HepG2 (cell line): ENCODE measurements around the gene SSNA1. TPM values are rescaled to one million over a fixed set of nuclear protein-coding genes. Genes with fewer than 3 reads are reported as not detected.

Experiments
- ATAC-seq: fragments of 200-7000 bp; cut with Tn5 transposase; 3 replicates; pipeline ENCODE4 v1.9.1; 2020; ENCODE audit warnings: mild to moderate bottlenecking, moderate library complexity
- BruUV-seq: library from RNA; stranded (reverse); fragments of 400-500 nt; replicated peaks from 2 replicates; lab custom pipeline; 2021; lab: Mats Ljungman, UMichigan
- CTCF ChIA-PET: fragments of 300-600 bp; formaldehyde crosslinking; extraction: SDS; loops from one replicate; lab custom pipeline; 2021; ENCODE audit warnings: low total read pairs, inconsistent platforms, low intra/inter-chr PET ratio; lab: Yijun Ruan, JAX
- POLR2A ChIA-PET: fragments of 350-600 bp; sonication (Branson Sonifier 250); formaldehyde crosslinking; loops from one replicate; lab custom pipeline; 2020; ENCODE audit warnings: antibody characterized with exemption, inconsistent platforms; lab: Yijun Ruan, JAX
- DNase-seq: peaks from one replicate; pipeline ENCODE4 v3.0.0-alpha.2; 2015; ENCODE audit warnings: low spot score
- FAIRE-seq: peaks from 3 replicates; lab custom pipeline; 2011; peaks lifted over from hg19 to GRCh38; lab: Jason Lieb, UNC
- H2AFZ ChIP-seq: one replicate; pipeline ENCODE4 v1.6.1; 2011; ENCODE audit warnings: low read length, inconsistent platforms
- H3K27ac ChIP-seq: fragments of 300-600 bp; 3 replicates; pipeline ENCODE4 v1.8.0; 2011; ENCODE audit warnings: mixed run types, mild to moderate bottlenecking, mixed read lengths, low read length, inconsistent platforms; ENCODE audit not compliant: insufficient read depth; ENCODE audit errors: extremely low read length
- H3K27me3 ChIP-seq, 2 experiments: fragments of 200-600 bp in 1 of 2; 2 replicates in 1 of 2; 3 replicates in 1 of 2; pipeline versions ENCODE4 v1.6.0 to v1.8.0; 2011; ENCODE audit warnings: low read length in 2 of 2, mild to moderate bottlenecking in 2 of 2, moderate library complexity in 2 of 2, inconsistent platforms in 1 of 2; ENCODE audit not compliant: insufficient read depth in 2 of 2, control insufficient read depth in 1 of 2
- H3K36me3 ChIP-seq, 2 experiments: fragments of 200-600 bp in 1 of 2; replicated peaks in 1 of 2; 2 replicates in 1 of 2; 3 replicates in 1 of 2; pipeline versions ENCODE4 v1.5.1 to v1.8.0; 2011; ENCODE audit warnings: low read length in 2 of 2, inconsistent platforms in 1 of 2; ENCODE audit not compliant: insufficient read depth in 2 of 2, control insufficient read depth in 1 of 2
- H3K4me1 ChIP-seq: 2 replicates; pipeline ENCODE4 v1.5.1; 2012; ENCODE audit warnings: low read length, inconsistent platforms; ENCODE audit not compliant: insufficient read depth
- H3K4me2 ChIP-seq: 2 replicates; pipeline ENCODE4 v1.6.0; 2011; ENCODE audit warnings: low read depth, low read length, inconsistent platforms
- H3K4me3 ChIP-seq, 3 experiments: fragments of 200-600 bp in 1 of 3; sonication (generic), shearing (Covaris generic) in 1 of 3; replicated peaks in 1 of 3; 2 replicates each; pipeline ENCODE4 v1.5.1; 2011 to 2016; ENCODE audit warnings: low read length in 3 of 3, inconsistent platforms in 2 of 3, low read depth in 2 of 3, mild to moderate bottlenecking in 2 of 3, control low read depth in 1 of 3, mixed read lengths in 1 of 3; ENCODE audit not compliant: insufficient read depth in 1 of 3
- H3K79me2 ChIP-seq: one replicate; pipeline ENCODE4 v1.6.1; 2011; ENCODE audit warnings: low read length, inconsistent platforms; ENCODE audit not compliant: insufficient read depth
- H3K9ac ChIP-seq: 2 replicates; pipeline ENCODE4 v1.6.0; 2011; ENCODE audit warnings: mild to moderate bottlenecking, low read depth, low read length, inconsistent platforms; ENCODE audit not compliant: insufficient read depth
- H3K9me3 ChIP-seq: 2 replicates; pipeline ENCODE4 v1.5.1; 2012; ENCODE audit warnings: mild to moderate bottlenecking, low read length
- H4K20me1 ChIP-seq: 2 replicates; pipeline ENCODE4 v1.6.0; 2011; ENCODE audit warnings: inconsistent platforms, mild to moderate bottlenecking, low read length, moderate library complexity; ENCODE audit not compliant: insufficient read depth
- AGO1 ChIP-seq: fragments of 200-400 bp; formaldehyde crosslinking; IDR thresholded peaks from 2 replicates; pipeline ENCODE4 v1.6.1; 2017; ENCODE audit warnings: mild to moderate bottlenecking, low read depth, low read length, moderate library complexity; ENCODE audit not compliant: poor library complexity, severe bottlenecking
- HNF4A ChIP-seq: sonication (generic); formaldehyde crosslinking; IDR thresholded peaks from 2 replicates; pipeline ENCODE4 v1.4.0; 2020; ENCODE audit warnings: missing genetic modification reagents
- MEIS1 ChIP-seq: sonication (generic); formaldehyde crosslinking; IDR thresholded peaks from 2 replicates; pipeline ENCODE4 v1.9.0; 2021; ENCODE audit warnings: mild to moderate bottlenecking, missing genetic modification reagents, moderate library complexity, borderline replicate concordance
- MLLT10 ChIP-seq: sonication (generic); formaldehyde crosslinking; IDR thresholded peaks from 2 replicates; pipeline ENCODE4 v1.4.0; 2020; ENCODE audit warnings: missing genetic modification reagents
- NR2C2 ChIP-seq: sonication (generic); formaldehyde crosslinking; IDR thresholded peaks from 2 replicates; pipeline ENCODE4 v1.4.0; 2020; ENCODE audit warnings: missing genetic modification reagents, mild to moderate bottlenecking, moderate library complexity, borderline replicate concordance
- XBP1 ChIP-seq: sonication (generic); formaldehyde crosslinking; IDR thresholded peaks from 2 replicates; pipeline ENCODE4 v1.5.0; 2020; ENCODE audit warnings: missing genetic modification reagents
- ZNF34 ChIP-seq: sonication (generic); formaldehyde crosslinking; IDR thresholded peaks from 2 replicates; pipeline ENCODE4 v1.4.0; 2020; ENCODE audit warnings: mild to moderate bottlenecking, missing genetic modification reagents, borderline replicate concordance
- ZNF530 ChIP-seq: sonication (generic); formaldehyde crosslinking; IDR thresholded peaks from 2 replicates; pipeline ENCODE4 v1.5.0; 2020; ENCODE audit warnings: low read depth, mild to moderate bottlenecking, missing genetic modification reagents
- ZNF746 ChIP-seq: sonication (generic); formaldehyde crosslinking; IDR thresholded peaks from 2 replicates; pipeline ENCODE4 v1.8.0; 2022; ENCODE audit warnings: mild to moderate bottlenecking, missing genetic modification reagents
- WGBS: methylation state at CpG from one replicate; pipeline ENCODE4 v1.1.6; 2017; ENCODE audit warnings: low lambda C conversion rate; 5-methylcytosine and 5-hydroxymethylcytosine counted together
- in situ Hi-C: cut with HindIII; loops from 2 replicates; pipeline ENCODE4 v1.10.0; 2017; ENCODE audit warnings: low pct_unique_long_range_greater_than_20kb; ENCODE audit not compliant: extremely low pct_ligation_motif_present
- intact Hi-C: fragments of 100-400 bp; cut with micrococcal nuclease; formaldehyde crosslinking; loops from one replicate; pipeline ENCODE4 v1.10.0; 2022; ENCODE audit not compliant: unreplicated experiment
- polyA plus RNA-seq, 8 experiments: library from polyadenylated mRNA; depleted of rRNA in 3 of 8; stranded (reverse) in 7 of 8; unstranded in 1 of 8; fragments of >200 nt; fragmentation: Illumina TruSeq in 4 of 8; extraction: Trizol in 4 of 8; gene quantifications; 2 replicates each; pipeline versions ENCODE4 v1.2.1 to v1.2.3, GENCODE V29; 2011 to 2016; ENCODE audit warnings: low read depth in 4 of 8, missing spikeins in 1 of 8, mixed read lengths in 1 of 8; ENCODE audit not compliant: insufficient read depth in 1 of 8
- total RNA-seq, 5 experiments: library from RNA; depleted of rRNA; stranded (reverse); fragments of >200 nt; fragmentation: Illumina TruSeq; extraction: Trizol; gene quantifications; 2 replicates each; pipeline ENCODE4 v1.2.3, GENCODE V29; 2016; ENCODE audit warnings: low read depth in 1 of 5
- TF ChIP-seq, protein P1 (sequence below): sonication (generic); formaldehyde crosslinking; IDR thresholded peaks from 2 replicates; pipeline ENCODE4 v1.4.0; 2020; ENCODE audit warnings: missing genetic modification reagents, mild to moderate bottlenecking, borderline replicate concordance
- TF ChIP-seq, protein P2 (sequence below): sonication (generic); formaldehyde crosslinking; IDR thresholded peaks from 2 replicates; pipeline ENCODE4 v1.5.0; 2020; ENCODE audit warnings: missing genetic modification reagents
- TF ChIP-seq, protein P3 (sequence below): sonication (generic); formaldehyde crosslinking; IDR thresholded peaks from 2 replicates; pipeline ENCODE4 v1.4.0; 2020; ENCODE audit warnings: missing genetic modification reagents, borderline replicate concordance
- TF ChIP-seq, protein P4 (sequence below): IDR thresholded peaks from 2 replicates; pipeline ENCODE4 v1.6.1; 2012; ENCODE audit warnings: inconsistent platforms
- TF ChIP-seq, protein P5 (sequence below): sonication (generic); formaldehyde crosslinking; IDR thresholded peaks from 2 replicates; pipeline ENCODE4 v1.4.0; 2020; ENCODE audit warnings: low read depth, mild to moderate bottlenecking, missing genetic modification reagents

Gene SSNA1
- total and polyA plus RNA-seq, 2 of the 13 experiments (the other 11 are each of a cell fraction or from before 2014, with no cell fraction given) = 35.9 to 49.4 TPM

DNA sequence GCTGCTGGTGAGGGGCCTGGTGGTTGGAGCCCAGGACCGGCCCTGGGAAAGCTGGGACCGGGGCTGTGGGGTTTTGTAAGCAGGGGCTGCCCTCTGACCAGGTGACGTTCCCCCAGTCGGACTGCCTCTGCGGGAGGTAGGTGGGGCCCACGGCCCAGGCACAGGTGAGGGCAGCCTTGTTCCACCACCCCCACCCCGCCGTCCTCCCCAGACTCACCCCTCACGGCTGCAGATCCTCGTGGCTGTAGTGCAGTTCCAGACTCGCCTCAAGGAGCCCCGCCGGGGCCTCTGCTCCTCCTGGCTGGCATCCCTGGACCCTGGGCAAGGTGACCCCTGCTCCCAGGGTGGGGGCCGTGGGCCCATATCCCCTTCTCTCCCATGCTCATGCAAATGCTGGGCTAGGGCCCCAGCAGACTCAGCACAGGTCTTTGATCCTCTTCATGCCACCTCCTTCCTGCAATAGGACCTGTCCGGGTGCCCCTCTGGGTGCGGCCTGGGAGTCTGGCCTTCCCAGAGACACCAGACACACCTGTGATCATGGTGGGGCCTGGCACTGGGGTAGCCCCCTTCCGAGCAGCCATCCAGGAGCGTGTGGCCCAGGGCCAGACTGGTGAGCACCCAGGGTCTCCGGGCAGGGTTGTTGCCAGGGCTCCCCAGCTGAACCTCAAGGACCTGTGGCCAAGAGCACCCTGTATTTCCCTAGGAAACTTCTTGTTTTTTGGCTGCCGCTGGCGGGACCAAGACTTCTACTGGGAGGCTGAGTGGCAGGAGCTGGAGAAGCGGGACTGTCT, 26.9 kb downstream of the SSNA1 start:
- no peak for FAIRE-seq
- ATAC-seq = no peak
- Histone ChIP-seq H3K4me3 (no peak overlapping the region), H3K4me2 (no peak overlapping the region), H3K27me3 (no peaks in the 10 kb centered on the region), H3K9ac (no peak overlapping the region), H4K20me1 (peaks cover 4% of the 10 kb centered on the region; the same call in 1 of the 2 replicates), H3K36me3 (no peaks in the 10 kb centered on the region; a peak in 1 of 5 replicates), H3K9me3 (no peaks in the 10 kb centered on the region), H3K4me1 (peaks cover 29% of the 10 kb centered on the region), H3K79me2 (peaks cover 3% of the 10 kb centered on the region), H2AFZ (no peak overlapping the region), H3K27ac (no peak overlapping the region)
- TF ChIP-seq, protein P1, sequence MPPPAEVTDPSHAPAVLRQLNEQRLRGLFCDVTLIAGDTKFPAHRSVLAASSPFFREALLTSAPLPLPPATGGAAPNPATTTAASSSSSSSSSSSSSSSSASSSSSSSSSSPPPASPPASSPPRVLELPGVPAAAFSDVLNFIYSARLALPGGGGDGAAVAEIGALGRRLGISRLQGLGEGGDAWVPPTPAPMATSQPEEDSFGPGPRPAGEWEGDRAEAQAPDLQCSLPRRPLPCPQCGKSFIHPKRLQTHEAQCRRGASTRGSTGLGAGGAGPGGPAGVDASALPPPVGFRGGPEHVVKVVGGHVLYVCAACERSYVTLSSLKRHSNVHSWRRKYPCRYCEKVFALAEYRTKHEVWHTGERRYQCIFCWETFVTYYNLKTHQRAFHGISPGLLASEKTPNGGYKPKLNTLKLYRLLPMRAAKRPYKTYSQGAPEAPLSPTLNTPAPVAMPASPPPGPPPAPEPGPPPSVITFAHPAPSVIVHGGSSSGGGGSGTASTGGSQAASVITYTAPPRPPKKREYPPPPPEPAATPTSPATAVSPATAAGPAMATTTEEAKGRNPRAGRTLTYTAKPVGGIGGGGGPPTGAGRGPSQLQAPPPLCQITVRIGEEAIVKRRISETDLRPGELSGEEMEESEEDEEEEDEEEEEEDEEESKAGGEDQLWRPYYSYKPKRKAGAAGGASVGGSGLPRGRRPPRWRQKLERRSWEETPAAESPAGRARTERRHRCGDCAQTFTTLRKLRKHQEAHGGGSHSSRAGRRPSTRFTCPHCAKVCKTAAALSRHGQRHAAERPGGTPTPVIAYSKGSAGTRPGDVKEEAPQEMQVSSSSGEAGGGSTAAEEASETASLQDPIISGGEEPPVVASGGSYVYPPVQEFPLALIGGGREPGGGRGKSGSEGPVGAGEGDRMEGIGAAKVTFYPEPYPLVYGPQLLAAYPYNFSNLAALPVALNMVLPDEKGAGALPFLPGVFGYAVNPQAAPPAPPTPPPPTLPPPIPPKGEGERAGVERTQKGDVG (CRISPR knock-in tag) = no peak
- TF ChIP-seq AGO1 (no peak), XBP1 (CRISPR knock-in tag) (no peak), MEIS1 (CRISPR knock-in tag) (no peak), ZNF530 (CRISPR knock-in tag) (no peak), NR2C2 (CRISPR knock-in tag) (no peak), MLLT10 (CRISPR knock-in tag) (no peak), HNF4A (no peak), ZNF746 (CRISPR knock-in tag) (no peak), ZNF34 (CRISPR knock-in tag) (no peak)
- TF ChIP-seq, protein P2, sequence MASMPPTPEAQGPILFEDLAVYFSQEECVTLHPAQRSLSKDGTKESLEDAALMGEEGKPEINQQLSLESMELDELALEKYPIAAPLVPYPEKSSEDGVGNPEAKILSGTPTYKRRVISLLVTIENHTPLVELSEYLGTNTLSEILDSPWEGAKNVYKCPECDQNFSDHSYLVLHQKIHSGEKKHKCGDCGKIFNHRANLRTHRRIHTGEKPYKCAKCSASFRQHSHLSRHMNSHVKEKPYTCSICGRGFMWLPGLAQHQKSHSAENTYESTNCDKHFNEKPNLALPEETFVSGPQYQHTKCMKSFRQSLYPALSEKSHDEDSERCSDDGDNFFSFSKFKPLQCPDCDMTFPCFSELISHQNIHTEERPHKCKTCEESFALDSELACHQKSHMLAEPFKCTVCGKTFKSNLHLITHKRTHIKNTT = no peak
- TF ChIP-seq, protein P3, sequence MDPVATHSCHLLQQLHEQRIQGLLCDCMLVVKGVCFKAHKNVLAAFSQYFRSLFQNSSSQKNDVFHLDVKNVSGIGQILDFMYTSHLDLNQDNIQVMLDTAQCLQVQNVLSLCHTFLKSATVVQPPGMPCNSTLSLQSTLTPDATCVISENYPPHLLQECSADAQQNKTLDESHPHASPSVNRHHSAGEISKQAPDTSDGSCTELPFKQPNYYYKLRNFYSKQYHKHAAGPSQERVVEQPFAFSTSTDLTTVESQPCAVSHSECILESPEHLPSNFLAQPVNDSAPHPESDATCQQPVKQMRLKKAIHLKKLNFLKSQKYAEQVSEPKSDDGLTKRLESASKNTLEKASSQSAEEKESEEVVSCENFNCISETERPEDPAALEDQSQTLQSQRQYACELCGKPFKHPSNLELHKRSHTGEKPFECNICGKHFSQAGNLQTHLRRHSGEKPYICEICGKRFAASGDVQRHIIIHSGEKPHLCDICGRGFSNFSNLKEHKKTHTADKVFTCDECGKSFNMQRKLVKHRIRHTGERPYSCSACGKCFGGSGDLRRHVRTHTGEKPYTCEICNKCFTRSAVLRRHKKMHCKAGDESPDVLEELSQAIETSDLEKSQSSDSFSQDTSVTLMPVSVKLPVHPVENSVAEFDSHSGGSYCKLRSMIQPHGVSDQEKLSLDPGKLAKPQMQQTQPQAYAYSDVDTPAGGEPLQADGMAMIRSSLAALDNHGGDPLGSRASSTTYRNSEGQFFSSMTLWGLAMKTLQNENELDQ = no peak
- TF ChIP-seq, protein P4, sequence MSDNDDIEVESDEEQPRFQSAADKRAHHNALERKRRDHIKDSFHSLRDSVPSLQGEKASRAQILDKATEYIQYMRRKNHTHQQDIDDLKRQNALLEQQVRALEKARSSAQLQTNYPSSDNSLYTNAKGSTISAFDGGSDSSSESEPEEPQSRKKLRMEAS = no peak
- TF ChIP-seq, protein P5, sequence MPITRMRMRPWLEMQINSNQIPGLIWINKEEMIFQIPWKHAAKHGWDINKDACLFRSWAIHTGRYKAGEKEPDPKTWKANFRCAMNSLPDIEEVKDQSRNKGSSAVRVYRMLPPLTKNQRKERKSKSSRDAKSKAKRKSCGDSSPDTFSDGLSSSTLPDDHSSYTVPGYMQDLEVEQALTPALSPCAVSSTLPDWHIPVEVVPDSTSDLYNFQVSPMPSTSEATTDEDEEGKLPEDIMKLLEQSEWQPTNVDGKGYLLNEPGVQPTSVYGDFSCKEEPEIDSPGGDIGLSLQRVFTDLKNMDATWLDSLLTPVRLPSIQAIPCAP (CRISPR knock-in tag) = no peak
- POLR2A ChIA-PET = interaction anchor here (1.3 to 13.4 kb wide), 2 partner anchors 11 to 16 kb away, joined by 3 to 225 read pairs; partner anchors contain the start of genes NDOR1, TMEM203 and TPRN
- intact Hi-C loops (no loop called here), in situ Hi-C loops (no loop called here)
- WGBS = 98% methylated on average over 15 of the region's 22 CpGs
- DNase-seq = no peak
- CTCF ChIA-PET = no interaction called here
- no TSS peak for BruUV-seq
